Left cardiac atrium (tissue), 4 donors: ENCODE measurements around the gene MLLT6. TPM values are rescaled to one million over a fixed set of nuclear protein-coding genes. Genes with fewer than 3 reads are reported as not detected.

Experiments
- ATAC-seq, 2 donors: fragments of 200-7000 bp; cut with Tn5 transposase; one replicate each; pipeline ENCODE4 v1.9.1; 2020; ENCODE audit warnings: mild to moderate bottlenecking in 2 of 2, moderate library complexity in 2 of 2
- DNase-seq: peaks from one replicate; pipeline ENCODE4 v3.0.0-alpha.2; 2020
- intact Hi-C, 2 donors: fragments of 100-400 bp; cut with DNase I; formaldehyde crosslinking; loops; one replicate each; pipeline versions ENCODE4 v1.14.1 to v1.15.1; 2022 to 2023
- total RNA-seq, 2 donors: library from RNA; stranded (reverse); fragmentation: NEBNext Ultra II Directional; extraction: Animal tissue kit (Norgen Biotek cat#: 25700); gene quantifications; one replicate each; pipeline ENCODE4 v1.2.1, GENCODE V29; 2021
- donor health status: DM: no; HTN: yes; CAD: no.
- donor health status: DM: no; HTN: yes; CAD: no; lungs with severe emphysema.
- donor health status: DM: yes; HTN: yes; CAD: no.
- donor health status: Dilated cardiomyopathy.

Gene MLLT6
- total RNA-seq, 2 donors from 2014 or later: 76.1 to 88.9 TPM

GRCh38 chr17:38733282-38733981 lies 28.4 kb downstream of the MLLT6 start:
- ATAC-seq (no peak), DNase-seq (no peak)
- intact Hi-C loops: loop anchor here (5.0 kb wide), 3 partner anchors 36 to 56 kb away; no protein-coding TSS in a partner anchor

GRCh38 chr17:38733982-38734973 lies 29.2 kb downstream of the MLLT6 start:
- ATAC-seq: no peak
- intact Hi-C loops: loop anchor here (2.0 to 5.0 kb wide), 4 partner anchors 37 to 57 kb away; no protein-coding TSS in a partner anchor

GRCh38 chr17:38735161-38735997 lies 30.3 kb downstream of the MLLT6 start:
- DNase-seq (peak; percentile 67), ATAC-seq (peak; percentile 8 to 16)
- intact Hi-C loops: loop anchor here in 1 of 2 donors (2.0 kb wide), 1 partner anchor 59 kb away; no protein-coding TSS in a partner anchor

More at GRCh38 chr17:38733982-38734973, 29.2 kb downstream of the MLLT6 start:
- no peak for DNase-seq

GRCh38 chr17:38738007-38738662 lies 33.1 kb downstream of the MLLT6 start:
- DNase-seq: no peak
- intact Hi-C loops: no loop called here
- no peak for ATAC-seq

- DNase-seq (no peak), ATAC-seq (no peak)
- intact Hi-C loops: no loop called here
Observed at GRCh38 chr17:38738686-38739085, 33.6 kb downstream of the MLLT6 start.

- intact Hi-C loops: no loop called here
- no peak for DNase-seq
- ATAC-seq: no peak
Observed at GRCh38 chr17:38739305-38739704, 34.2 kb downstream of the MLLT6 start.

GRCh38 chr17:38740044-38740443 lies 35.0 kb downstream of the MLLT6 start:
- ATAC-seq (no peak), DNase-seq (no peak)
- intact Hi-C loops: no loop called here

- intact Hi-C loops: no loop called here
- ATAC-seq (no peak), DNase-seq (no peak)
Observed at GRCh38 chr17:38740806-38741205, 35.7 kb downstream of the MLLT6 start.

- DNase-seq: no peak
- intact Hi-C loops: no loop called here
- ATAC-seq: no peak
Observed at GRCh38 chr17:38741461-38741860, 36.4 kb downstream of the MLLT6 start.

GRCh38 chr17:38741921-38742410 lies 36.9 kb downstream of the MLLT6 start:
- intact Hi-C loops: no loop called here
- DNase-seq (no peak), ATAC-seq (peak; percentile 48 to 70)

- DNase-seq: no peak
- intact Hi-C loops: no loop called here
- ATAC-seq: peak; percentile 45 to 67
Observed at GRCh38 chr17:38742411-38743308, 37.6 kb downstream of the MLLT6 start.

- ATAC-seq (no peak), DNase-seq (no peak)
- intact Hi-C loops: no loop called here
Observed at GRCh38 chr17:38743556-38744171, 38.6 kb downstream of the MLLT6 start.

- intact Hi-C loops: loop anchor here in 1 of 2 donors (5.0 kb wide), 1 partner anchor 43 kb away; no protein-coding TSS in a partner anchor
- DNase-seq (no peak), ATAC-seq (no peak)
Observed at GRCh38 chr17:38745545-38745944, 40.5 kb downstream of the MLLT6 start.

GRCh38 chr17:38746004-38746848 lies 41.2 kb downstream of the MLLT6 start:
- DNase-seq (no peak), ATAC-seq (no peak)
- intact Hi-C loops: loop anchor here in 1 of 2 donors (5.0 kb wide), 1 partner anchor 44 kb away; no protein-coding TSS in a partner anchor

GRCh38 chr17:38746849-38747462 lies 41.9 kb downstream of the MLLT6 start:
- intact Hi-C loops: loop anchor here in 1 of 2 donors (5.0 kb wide), 1 partner anchor 45 kb away; no protein-coding TSS in a partner anchor
- DNase-seq: no peak
- no peak for ATAC-seq
